Measurements from ENCODE around the gene FLOT2. TPM values are rescaled to one million over a fixed set of nuclear protein-coding genes. Genes with fewer than 3 reads are reported as not detected.
A peak's percentile ranks its signal among the peaks of the same experiment; 100 is the strongest.

FLOT2 gene
- total and polyA plus RNA-seq, 2 donors (not counting 1 experiment from before 2014, with no cell fraction given): 48.9 to 81.1 TPM

- H3K4me1 ChIP-seq (ENCODE audit: control insufficient read depth, extremely low read depth, insufficient read depth, low read length): peaks cover 19% of the 10 kb centered on the region
- TF ChIP-seq CTCF (conservative IDR thresholded peaks at IDR 0.05 in 1 of 2, IDR thresholded peaks at IDR 0.05 in 1 of 2; ENCODE audit: low read depth in 1 of 2, low read length in 2 of 2): no peak
- TF ChIP-seq EZH2 (IDR thresholded peaks at IDR 0.05; ENCODE audit: low read length, missing control alignments): no peak
- H2AFZ ChIP-seq (ENCODE audit: low read length): no peak overlapping the region
- peak in 1 of 2 donors; percentile 66 for DNase-seq (ENCODE audit: low read depth in 2 of 2)
- no peaks in the 10 kb centered on the region for H3K9me3 ChIP-seq (ENCODE audit: control insufficient read depth, insufficient read depth, low read depth, low read length)
- peak overlapping the region; percentile 51 for H3K27ac ChIP-seq (ENCODE audit: insufficient read depth, low read length)
- H3K9ac ChIP-seq (ENCODE audit: insufficient read depth, low read length): no peak overlapping the region
- no peak overlapping the region for H3K4me3 ChIP-seq (replicated peaks in 1 of 4; ENCODE audit: control extremely low read depth in 1 of 4, insufficient read depth in 1 of 4, low read depth in 3 of 4, low read length in 4 of 4)
- H3K36me3 ChIP-seq (ENCODE audit: control insufficient read depth, insufficient read depth, low read length): peaks cover 28% of the 10 kb centered on the region
- H4K20me1 ChIP-seq (ENCODE audit: control insufficient read depth, extremely low read depth, insufficient read depth, low read length): no peaks in the 10 kb centered on the region
- H3K4me2 ChIP-seq (ENCODE audit: extremely low read depth, insufficient read depth, low read length): no peak overlapping the region
- no peaks in the 10 kb centered on the region for H3K79me2 ChIP-seq (ENCODE audit: control insufficient read depth, insufficient read depth, low read length)
- H3K27me3 ChIP-seq (ENCODE audit: control insufficient read depth, insufficient read depth, low read length): no peaks in the 10 kb centered on the region
Measured at GRCh38 chr17:28907709-28908475, 10.4 kb upstream of the FLOT2 start.

- Histone ChIP-seq H4K20me1 (ENCODE audit: control insufficient read depth, extremely low read depth, insufficient read depth, low read length) (no peaks in the 10 kb centered on the region), H3K9ac (ENCODE audit: insufficient read depth, low read length) (no peak overlapping the region), H3K9me3 (ENCODE audit: control insufficient read depth, insufficient read depth, low read depth, low read length) (no peaks in the 10 kb centered on the region), H3K4me1 (ENCODE audit: control insufficient read depth, extremely low read depth, insufficient read depth, low read length) (peaks cover 19% of the 10 kb centered on the region), H3K27me3 (ENCODE audit: control insufficient read depth, insufficient read depth, low read length) (no peaks in the 10 kb centered on the region), H3K79me2 (ENCODE audit: control insufficient read depth, insufficient read depth, low read length) (no peaks in the 10 kb centered on the region), H3K36me3 (ENCODE audit: control insufficient read depth, insufficient read depth, low read length) (peaks cover 21% of the 10 kb centered on the region), H3K4me3 (replicated peaks in 1 of 4; ENCODE audit: control extremely low read depth in 1 of 4, insufficient read depth in 1 of 4, low read depth in 3 of 4, low read length in 4 of 4) (no peak overlapping the region), H3K27ac (ENCODE audit: insufficient read depth, low read length) (no peak overlapping the region), H2AFZ (ENCODE audit: low read length) (no peak overlapping the region), H3K4me2 (ENCODE audit: extremely low read depth, insufficient read depth, low read length) (no peak overlapping the region)
- no peak for DNase-seq (ENCODE audit: low read depth in 2 of 2)
- TF ChIP-seq CTCF (conservative IDR thresholded peaks at IDR 0.05 in 1 of 2, IDR thresholded peaks at IDR 0.05 in 1 of 2; ENCODE audit: low read depth in 1 of 2, low read length in 2 of 2) (no peak), EZH2 (IDR thresholded peaks at IDR 0.05; ENCODE audit: low read length, missing control alignments) (no peak)
Measured at GRCh38 chr17:28906706-28907438, 9.3 kb upstream of the FLOT2 start.

- Histone ChIP-seq H3K4me1 (ENCODE audit: control insufficient read depth, extremely low read depth, insufficient read depth, low read length) (peaks cover 19% of the 10 kb centered on the region), H3K4me3 (replicated peaks in 1 of 4; ENCODE audit: control extremely low read depth in 1 of 4, insufficient read depth in 1 of 4, low read depth in 3 of 4, low read length in 4 of 4) (no peak overlapping the region), H3K4me2 (ENCODE audit: extremely low read depth, insufficient read depth, low read length) (no peak overlapping the region), H2AFZ (ENCODE audit: low read length) (no peak overlapping the region), H4K20me1 (ENCODE audit: control insufficient read depth, extremely low read depth, insufficient read depth, low read length) (no peaks in the 10 kb centered on the region), H3K79me2 (ENCODE audit: control insufficient read depth, insufficient read depth, low read length) (no peaks in the 10 kb centered on the region), H3K9ac (ENCODE audit: insufficient read depth, low read length) (no peak overlapping the region), H3K27ac (ENCODE audit: insufficient read depth, low read length) (no peak overlapping the region), H3K27me3 (ENCODE audit: control insufficient read depth, insufficient read depth, low read length) (no peaks in the 10 kb centered on the region), H3K36me3 (ENCODE audit: control insufficient read depth, insufficient read depth, low read length) (peaks cover 19% of the 10 kb centered on the region), H3K9me3 (ENCODE audit: control insufficient read depth, insufficient read depth, low read depth, low read length) (no peaks in the 10 kb centered on the region)
- no peak for TF ChIP-seq CTCF (conservative IDR thresholded peaks at IDR 0.05 in 1 of 2, IDR thresholded peaks at IDR 0.05 in 1 of 2; ENCODE audit: low read depth in 1 of 2, low read length in 2 of 2)
- no peak for TF ChIP-seq EZH2 (IDR thresholded peaks at IDR 0.05; ENCODE audit: low read length, missing control alignments)
- no peak for DNase-seq (ENCODE audit: low read depth in 2 of 2)
Measured at GRCh38 chr17:28906276-28906675, 8.7 kb upstream of the FLOT2 start.

Data from fibroblast of lung (primary cell).